Progenitor cell of endocrine pancreas (in vitro differentiated cells): ENCODE measurements around the gene GMDS. TPM values are rescaled to one million over a fixed set of nuclear protein-coding genes. Genes with fewer than 3 reads are reported as not detected.
"Not testable (repeated sequence)": the region's sequence is repeated elsewhere in the genome, so short reads cannot be mapped to it uniquely, and the experiment has no call there.

Experiments
- DNase-seq: peaks from one replicate; pipeline ENCODE4 v3.0.0; 2021; ENCODE audit warnings: low spot score; ENCODE audit not compliant: unreplicated experiment
- H3K27ac Mint-ChIP-seq: 2 replicates; pipeline ENCODE4 v1.8.0; 2021; ENCODE audit warnings: mild to moderate bottlenecking, moderate library complexity, mixed read lengths
- H3K27me3 Mint-ChIP-seq: 2 replicates; pipeline ENCODE4 v1.8.0; 2021; ENCODE audit warnings: mixed read lengths
- H3K36me3 Mint-ChIP-seq: 2 replicates; pipeline ENCODE4 v1.8.0; 2022; ENCODE audit warnings: mixed read lengths; ENCODE audit not compliant: insufficient read depth
- H3K4me1 Mint-ChIP-seq: 2 replicates; pipeline ENCODE4 v1.8.0; 2021; ENCODE audit warnings: low read depth, mixed read lengths
- H3K4me3 Mint-ChIP-seq: 2 replicates; pipeline ENCODE4 v1.8.0; 2021; ENCODE audit warnings: low read depth, mild to moderate bottlenecking, moderate library complexity, mixed read lengths
- H3K9me3 Mint-ChIP-seq: 2 replicates; pipeline ENCODE4 v1.8.0; 2021; ENCODE audit warnings: low read depth, mixed read lengths
- CTCF ChIP-seq: fragments of 200-600 bp; sonication (generic); IDR thresholded peaks from one replicate; pipeline ENCODE4 v1.5.0; 2021; ENCODE audit warnings: antibody characterized with exemption, mild to moderate bottlenecking; ENCODE audit not compliant: unreplicated experiment
- total RNA-seq: library from RNA; stranded (reverse); gene quantifications from 2 replicates; pipeline ENCODE4 v1.2.1, GENCODE V29; 2021

Gene GMDS
- total RNA-seq, 1 donor from 2014 or later = 17.2 TPM

- Mint-ChIP-seq H3K4me1 (no peaks in the 10 kb centered on the region), H3K9me3 (no peaks in the 10 kb centered on the region), H3K27ac (no peak overlapping the region), H3K36me3 (no peaks in the 10 kb centered on the region), H3K4me3 (no peak overlapping the region), H3K27me3 (peaks cover 4% of the 10 kb centered on the region)
- TF ChIP-seq CTCF = no peak
- no peak for DNase-seq
Observed at GRCh38 chr6:1670711-1671462, 574.5 kb downstream of the GMDS start.

GRCh38 chr6:1669996-1670395, 575.4 kb downstream of the GMDS start:
- Mint-ChIP-seq H3K36me3 (no peaks in the 10 kb centered on the region), H3K4me3 (no peak overlapping the region), H3K27ac (no peak overlapping the region), H3K27me3 (peaks cover 4% of the 10 kb centered on the region), H3K4me1 (no peaks in the 10 kb centered on the region), H3K9me3 (no peaks in the 10 kb centered on the region)
- DNase-seq = no peak
- no peak for TF ChIP-seq CTCF

GRCh38 chr6:1668456-1668855, 576.9 kb downstream of the GMDS start:
- H3K4me1 Mint-ChIP-seq, H3K27me3 Mint-ChIP-seq, H3K4me3 Mint-ChIP-seq, H3K9me3 Mint-ChIP-seq, DNase-seq, H3K27ac Mint-ChIP-seq, H3K36me3 Mint-ChIP-seq: not testable (repeated sequence)

GRCh38 chr6:1667805-1668175, 577.6 kb downstream of the GMDS start:
- no peak for TF ChIP-seq CTCF
- Mint-ChIP-seq H3K4me3 (no peak overlapping the region), H3K27ac (no peak overlapping the region), H3K4me1 (no peaks in the 10 kb centered on the region), H3K27me3 (no peaks in the 10 kb centered on the region), H3K9me3 (no peaks in the 10 kb centered on the region), H3K36me3 (no peaks in the 10 kb centered on the region)
- DNase-seq = no peak

GRCh38 chr6:1667012-1667804, 578.2 kb downstream of the GMDS start:
- Mint-ChIP-seq H3K36me3 (no peaks in the 10 kb centered on the region), H3K4me1 (no peaks in the 10 kb centered on the region), H3K4me3 (no peak overlapping the region), H3K27ac (no peak overlapping the region), H3K27me3 (peaks cover under 1% of the 10 kb centered on the region), H3K9me3 (no peaks in the 10 kb centered on the region)
- DNase-seq = no peak
- no peak for TF ChIP-seq CTCF
